ENCODE measurements around the gene EEF1AKMT4.

The EEF1AKMT4 gene

GRCh38 chr3:184250167-184250828, 826 bp downstream of the EEF1AKMT4 start:
- no peaks in the 10 kb centered on the region for H3K27me3 ChIP-seq (replicated peaks; ENCODE audit: control insufficient read depth, insufficient read depth, low read length)
- H3K4me3 ChIP-seq (replicated peaks; ENCODE audit: low read depth, low read length): peak overlapping the region; percentile 99
- peaks cover 1% of the 10 kb centered on the region; the same call in 1 of the 2 replicates for H3K36me3 ChIP-seq (ENCODE audit: control insufficient read depth, insufficient read depth, low read length)
- peak; percentile 95 for TF ChIP-seq CTCF (IDR thresholded peaks at IDR 0.05; ENCODE audit: insufficient read depth, low read length, poor library complexity, severe bottlenecking)
- peak; percentile 78 for DNase-seq (ENCODE audit: extremely low read depth, insufficient read length)

GRCh38 chr3:184255291-184256039, 6.0 kb downstream of the EEF1AKMT4 start:
- TF ChIP-seq CTCF (IDR thresholded peaks at IDR 0.05; ENCODE audit: insufficient read depth, low read length, poor library complexity, severe bottlenecking): no peak
- DNase-seq (ENCODE audit: extremely low read depth, insufficient read length): no peak

GRCh38 chr3:184257083-184257915, 7.8 kb downstream of the EEF1AKMT4 start:
- H3K27me3 ChIP-seq (replicated peaks; ENCODE audit: control insufficient read depth, insufficient read depth, low read length): no peaks in the 10 kb centered on the region
- H3K4me3 ChIP-seq (replicated peaks; ENCODE audit: low read depth, low read length): no peak overlapping the region
- no peaks in the 10 kb centered on the region for H3K36me3 ChIP-seq (ENCODE audit: control insufficient read depth, insufficient read depth, low read length)
- DNase-seq (ENCODE audit: extremely low read depth, insufficient read length): no peak
- no peak for TF ChIP-seq CTCF (IDR thresholded peaks at IDR 0.05; ENCODE audit: insufficient read depth, low read length, poor library complexity, severe bottlenecking)

More at GRCh38 chr3:184255291-184256039, 6.0 kb downstream of the EEF1AKMT4 start:
- H3K4me3 ChIP-seq (replicated peaks; ENCODE audit: low read depth, low read length): no peak overlapping the region
- H3K36me3 ChIP-seq (ENCODE audit: control insufficient read depth, insufficient read depth, low read length): no peaks in the 10 kb centered on the region
- no peaks in the 10 kb centered on the region for H3K27me3 ChIP-seq (replicated peaks; ENCODE audit: control insufficient read depth, insufficient read depth, low read length)

- Histone ChIP-seq H3K4me3 (replicated peaks; ENCODE audit: low read depth, low read length) (no peak overlapping the region), H3K27me3 (replicated peaks; ENCODE audit: control insufficient read depth, insufficient read depth, low read length) (peaks cover 3% of the 10 kb centered on the region; the same call in 1 of the 2 replicates), H3K36me3 (ENCODE audit: control insufficient read depth, insufficient read depth, low read length) (no peaks in the 10 kb centered on the region)
- no peak for DNase-seq (ENCODE audit: extremely low read depth, insufficient read length)
- no peak for TF ChIP-seq CTCF (IDR thresholded peaks at IDR 0.05; ENCODE audit: insufficient read depth, low read length, poor library complexity, severe bottlenecking)
Observed at GRCh38 chr3:184258926-184259325, 9.5 kb downstream of the EEF1AKMT4 start.

DNA sequence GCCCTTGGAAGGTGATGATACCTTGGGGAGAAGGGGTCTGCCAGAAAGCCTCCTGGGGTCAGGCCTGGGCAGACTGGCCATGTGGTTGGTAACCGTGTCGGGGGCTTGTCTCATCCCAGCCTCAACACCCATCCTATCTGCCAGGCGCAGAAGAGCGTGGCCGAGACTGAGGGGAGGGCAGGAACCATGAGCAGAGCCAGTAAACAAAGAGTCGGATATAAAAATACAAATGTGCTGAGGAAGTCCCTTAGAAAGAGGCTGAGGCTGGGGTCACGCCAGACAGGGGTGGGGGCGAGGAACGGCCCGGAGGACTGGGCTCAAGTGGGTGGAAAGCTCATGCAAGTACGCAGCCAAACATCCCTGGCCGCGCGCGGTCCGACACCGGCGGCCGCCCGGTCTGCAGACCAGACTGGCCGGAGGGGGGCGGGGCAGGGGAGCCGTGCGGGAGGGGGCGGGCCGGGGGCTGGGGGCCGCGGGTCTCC, 10.0 kb downstream of the EEF1AKMT4 start:
- DNase-seq (ENCODE audit: extremely low read depth, insufficient read length): no peak
- Histone ChIP-seq H3K27me3 (replicated peaks; ENCODE audit: control insufficient read depth, insufficient read depth, low read length) (peaks cover 3% of the 10 kb centered on the region; the same call in 1 of the 2 replicates), H3K36me3 (ENCODE audit: control insufficient read depth, insufficient read depth, low read length) (no peaks in the 10 kb centered on the region), H3K4me3 (replicated peaks; ENCODE audit: low read depth, low read length) (no peak overlapping the region)
- TF ChIP-seq CTCF (IDR thresholded peaks at IDR 0.05; ENCODE audit: insufficient read depth, low read length, poor library complexity, severe bottlenecking): no peak
